Ovary (tissue), 9 donors: ENCODE data around the gene LPO. TPM values are rescaled to one million over a fixed set of nuclear protein-coding genes. Genes with fewer than 3 reads are reported as not detected.

Source experiments
- DNase-seq, 5 donors: peaks; one replicate each; pipeline ENCODE4 v3.0.0-alpha.2; 2019 to 2020
- H3K27ac ChIP-seq, 2 donors: fragments of 200-600 bp; one replicate each; pipeline versions ENCODE4 v1.5.1 to v1.8.0; 2019 to 2022
- H3K27me3 ChIP-seq: fragments of 200-600 bp; one replicate; pipeline ENCODE4 v1.8.0; 2022
- H3K36me3 ChIP-seq: fragments of 200-600 bp; sonication (generic); one replicate; pipeline ENCODE4 v1.5.1; 2019
- H3K4me1 ChIP-seq: one replicate; pipeline ENCODE4 v1.8.1; 2013; ENCODE audit warnings: mild to moderate bottlenecking, moderate library complexity; ENCODE audit not compliant: insufficient read depth
- H3K4me3 ChIP-seq: fragments of 200-600 bp; sonication (generic); one replicate; pipeline ENCODE4 v1.5.1; 2017
- H3K9me3 ChIP-seq, 2 donors: fragments of 200-600 bp in 1 of 2; sonication (generic) in 1 of 2; one replicate each; pipeline versions ENCODE4 v1.5.1 to v1.8.1; 2013 to 2019; ENCODE audit warnings: mild to moderate bottlenecking in 1 of 2, moderate library complexity in 1 of 2
- EP300 ChIP-seq: sonication (generic); formaldehyde crosslinking; IDR thresholded peaks from one replicate; pipeline ENCODE4 v1.6.1; 2017; ENCODE audit warnings: antibody characterized with exemption
- POLR2A ChIP-seq: fragments of 450-650 bp; IDR thresholded peaks from one replicate; pipeline ENCODE4 v1.6.1; 2017; ENCODE audit warnings: antibody characterized with exemption, mild to moderate bottlenecking, moderate library complexity
- WGBS, 3 donors: extraction: QIAGEN DNeasy Blood & Tissue Kit in 1 of 3; methylation state at CpG; one replicate each; pipeline versions ENCODE4 v1.1.5 to v1.1.7; 2013 to 2017; 5-methylcytosine and 5-hydroxymethylcytosine counted together
- intact Hi-C, 4 donors: fragments of 100-400 bp; cut with DNase I; formaldehyde crosslinking; loops; one replicate each; pipeline versions ENCODE4 v1.11.0 to v1.15.1; 2022 to 2023
- polyA plus RNA-seq, 2 donors: library from polyadenylated mRNA; stranded (reverse); fragments of 200-250 nt in 1 of 2; fragments of 350-450 nt in 1 of 2; fragmentation: Illumina TruSeq in 1 of 2; extraction: RNeasy Lipid Tissue Mini Kit (QIAGEN cat#74804) in 1 of 2; gene quantifications; one replicate each; pipeline ENCODE4 v1.2.3, GENCODE V29; 2013 to 2014
- total RNA-seq, 7 donors: library from RNA; depleted of rRNA in 2 of 7; stranded (reverse); fragments of >200 nt in 2 of 7; fragmentation: NEBNext Ultra II Directional in 3 of 7; extraction: Animal tissue kit (Norgen Biotek cat#: 25700) in 3 of 7; gene quantifications; one replicate each; pipeline versions ENCODE4 v1.1.0 to v1.2.4, GENCODE V29; 2016 to 2023
- TF ChIP-seq, protein P1 (sequence below), 3 donors: fragments of 450-650 bp in 2 of 3; fragments of 200-600 bp in 1 of 3; IDR thresholded peaks; one replicate each; pipeline versions ENCODE4 v1.5.1 to v1.8.0; 2016 to 2022; ENCODE audit warnings: antibody characterized with exemption in 3 of 3, mild to moderate bottlenecking in 1 of 3
- donor health status: DM: no; HTN: no; CAD: no; lungs with moderate emphysema.
- donor health status: DM: no; HTN: no; CAD: no.
- donor health status: Bipolar disorder and iron deficiency.
- donor health status: DM: yes; HTN: yes; CAD: no.
- donor health status: DM: no; HTN: no; CAD: no.
- donor health status: DM: yes; HTN: yes; CAD: no.

The LPO gene
- total and polyA plus RNA-seq, 9 donors: 0.32 to 1.6 TPM; not detected in 7

DNA sequence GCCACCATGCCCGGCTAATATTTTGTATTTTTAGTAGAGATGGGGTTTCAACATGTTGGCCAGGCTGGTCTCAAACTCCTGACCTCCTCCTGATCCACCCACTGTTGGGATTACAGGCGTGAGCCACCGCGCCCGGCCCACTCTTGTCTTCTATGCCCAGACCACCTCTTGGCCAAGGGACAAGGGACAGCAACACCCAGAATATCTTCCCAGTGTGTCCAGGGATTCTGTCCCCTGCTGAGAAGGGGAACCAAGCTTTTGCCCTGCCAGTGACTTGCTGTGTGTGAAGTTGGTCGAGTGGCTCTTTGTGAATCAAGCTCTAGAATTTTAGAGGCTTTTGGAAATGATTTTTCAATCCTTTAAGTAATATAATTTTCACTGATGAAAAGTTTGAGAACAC is 44.1 kb downstream of the LPO start:
- Histone ChIP-seq H3K27me3 (no peaks in the 10 kb centered on the region), H3K4me1 (no peaks in the 10 kb centered on the region), H3K27ac (no peak overlapping the region), H3K9me3 (no peaks in the 10 kb centered on the region), H3K36me3 (no peaks in the 10 kb centered on the region), H3K4me3 (no peak overlapping the region)
- TF ChIP-seq EP300 (no peak), POLR2A (no peak)
- TF ChIP-seq, protein P1, sequence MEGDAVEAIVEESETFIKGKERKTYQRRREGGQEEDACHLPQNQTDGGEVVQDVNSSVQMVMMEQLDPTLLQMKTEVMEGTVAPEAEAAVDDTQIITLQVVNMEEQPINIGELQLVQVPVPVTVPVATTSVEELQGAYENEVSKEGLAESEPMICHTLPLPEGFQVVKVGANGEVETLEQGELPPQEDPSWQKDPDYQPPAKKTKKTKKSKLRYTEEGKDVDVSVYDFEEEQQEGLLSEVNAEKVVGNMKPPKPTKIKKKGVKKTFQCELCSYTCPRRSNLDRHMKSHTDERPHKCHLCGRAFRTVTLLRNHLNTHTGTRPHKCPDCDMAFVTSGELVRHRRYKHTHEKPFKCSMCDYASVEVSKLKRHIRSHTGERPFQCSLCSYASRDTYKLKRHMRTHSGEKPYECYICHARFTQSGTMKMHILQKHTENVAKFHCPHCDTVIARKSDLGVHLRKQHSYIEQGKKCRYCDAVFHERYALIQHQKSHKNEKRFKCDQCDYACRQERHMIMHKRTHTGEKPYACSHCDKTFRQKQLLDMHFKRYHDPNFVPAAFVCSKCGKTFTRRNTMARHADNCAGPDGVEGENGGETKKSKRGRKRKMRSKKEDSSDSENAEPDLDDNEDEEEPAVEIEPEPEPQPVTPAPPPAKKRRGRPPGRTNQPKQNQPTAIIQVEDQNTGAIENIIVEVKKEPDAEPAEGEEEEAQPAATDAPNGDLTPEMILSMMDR (IDR thresholded peaks at IDR 0.05): no peak
- no peak for DNase-seq
- intact Hi-C loops: no loop called here
- 82 to 89% (median 88%) methylated on average over 6 of the region's 6 CpGs for WGBS, 3 donors

DNA sequence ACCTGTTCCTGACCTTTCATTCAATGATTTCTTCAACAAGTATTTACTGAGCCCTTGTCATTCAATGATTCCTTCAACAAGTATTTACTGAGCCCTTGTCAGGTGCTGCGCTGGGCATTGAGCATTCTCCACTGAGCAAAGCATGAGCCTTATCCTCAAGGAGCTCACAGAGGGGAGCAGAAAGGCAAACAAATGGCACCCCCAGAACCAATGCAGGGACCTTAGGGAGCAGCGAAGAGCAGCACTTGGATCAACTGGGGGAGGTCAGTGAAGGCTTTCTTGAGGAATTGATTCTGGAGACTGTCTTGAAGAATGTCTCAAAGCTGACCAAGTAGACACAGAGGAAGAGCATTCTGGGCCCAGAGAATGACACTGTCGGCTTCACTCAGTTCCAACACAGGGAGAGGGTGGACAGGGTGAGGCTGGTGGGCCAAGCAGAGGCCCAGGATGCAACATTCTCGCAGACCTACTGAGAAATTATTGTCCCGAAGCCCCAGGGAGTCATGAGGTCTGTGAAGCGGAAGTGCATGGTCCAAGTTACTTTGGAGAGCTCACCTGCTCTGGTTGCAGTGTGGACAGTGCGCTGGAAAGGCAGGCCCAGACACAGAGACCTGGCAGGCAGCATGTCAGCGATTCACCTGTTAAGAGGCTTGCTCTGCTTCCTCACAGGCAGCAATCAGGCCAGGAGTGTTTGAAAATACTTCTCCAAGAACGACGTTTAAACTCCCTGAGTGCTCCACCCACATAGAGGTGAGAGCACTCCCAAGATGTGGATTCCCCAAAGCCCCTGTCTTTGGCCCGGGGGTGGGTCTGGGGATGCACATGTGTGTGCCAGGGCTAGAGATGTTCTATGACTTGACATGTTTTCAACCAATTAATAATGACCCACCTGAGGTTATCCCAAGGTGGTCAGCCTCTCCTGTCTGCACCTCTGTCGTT is 45.6 kb downstream of the LPO start:
- no peaks in the 10 kb centered on the region for H3K9me3 ChIP-seq
- H3K27ac ChIP-seq: no peak overlapping the region
- no peak for DNase-seq
- intact Hi-C loops: no loop called here
- H3K36me3 ChIP-seq: no peaks in the 10 kb centered on the region
- H3K4me1 ChIP-seq: no peaks in the 10 kb centered on the region
- WGBS, 3 donors: 70 to 75% (median 72%) methylated on average over 12 of the region's 12 CpGs
- H3K27me3 ChIP-seq: no peaks in the 10 kb centered on the region
- H3K4me3 ChIP-seq: no peak overlapping the region
- TF ChIP-seq, protein P1 (IDR thresholded peaks at IDR 0.05): no peak

DNA sequence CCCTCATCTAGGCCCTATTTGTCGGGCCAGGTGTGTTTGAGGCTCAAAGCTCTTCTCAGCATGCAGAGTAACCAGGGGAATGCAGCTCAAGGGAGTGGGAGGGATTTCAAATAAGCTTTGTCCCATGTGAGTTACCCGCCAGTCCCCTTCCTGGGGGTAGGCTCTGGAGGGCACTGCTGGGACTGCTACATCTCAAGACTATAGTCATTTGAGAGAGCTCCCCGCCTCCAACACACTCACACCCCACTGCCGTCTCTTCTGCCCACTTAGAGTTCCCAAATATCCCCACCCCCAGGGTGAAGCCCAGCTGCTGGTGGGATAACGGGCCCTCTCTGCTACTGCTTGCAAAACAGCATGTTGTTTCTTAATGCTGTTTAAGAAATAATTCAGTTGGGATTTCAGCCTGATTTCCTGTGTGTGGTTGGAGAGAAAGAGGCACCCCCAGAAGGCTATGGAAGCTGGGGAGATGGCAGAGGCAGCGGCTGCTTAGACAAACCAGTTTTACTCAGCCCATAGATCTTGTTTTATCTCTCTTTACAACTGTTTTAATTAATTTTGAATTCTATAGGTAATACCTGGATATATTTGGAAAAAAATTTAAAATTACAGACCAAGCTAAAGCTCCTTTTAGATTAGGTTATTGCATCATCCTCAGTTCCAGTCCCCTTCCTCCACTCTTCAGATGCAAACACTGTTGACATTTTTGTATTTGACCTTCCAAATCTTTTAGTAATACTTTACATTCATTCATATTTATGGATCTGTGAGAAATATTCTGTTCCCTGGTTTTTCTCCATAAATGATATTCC is 46.4 kb downstream of the LPO start:
- intact Hi-C loops: no loop called here
- Histone ChIP-seq H3K27ac (no peak overlapping the region), H3K27me3 (no peaks in the 10 kb centered on the region), H3K4me3 (no peak overlapping the region), H3K36me3 (no peaks in the 10 kb centered on the region), H3K9me3 (no peaks in the 10 kb centered on the region), H3K4me1 (no peaks in the 10 kb centered on the region)
- TF ChIP-seq POLR2A (no peak), EP300 (no peak)
- TF ChIP-seq, protein P1 (IDR thresholded peaks at IDR 0.05): no peak
- 32 to 42% (median 41%) methylated on average over 6 of the region's 6 CpGs for WGBS, 3 donors
- no peak for DNase-seq

DNA sequence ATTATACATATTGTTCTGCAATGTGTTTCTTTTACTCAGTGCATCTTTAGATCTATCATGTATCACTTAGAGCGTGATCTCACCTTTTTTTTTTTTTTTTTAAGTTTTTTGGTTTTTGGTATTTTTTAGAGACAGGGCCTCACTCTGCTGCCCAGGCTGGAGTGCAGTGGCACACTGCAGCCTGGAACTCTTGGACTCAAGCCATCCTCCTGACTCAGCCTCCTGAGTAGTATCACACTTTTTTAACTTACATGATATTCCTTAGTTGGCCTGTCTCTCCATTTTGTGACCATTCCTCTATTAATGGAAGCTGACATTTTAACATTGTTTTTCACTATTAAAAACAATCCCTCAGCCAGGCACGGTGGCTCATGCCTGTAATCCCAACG is 47.0 kb downstream of the LPO start:
- WGBS, 3 donors: 81 to 91% (median 86%) methylated on average over 3 of the region's 3 CpGs
- no peak for DNase-seq
- no peaks in the 10 kb centered on the region for H3K4me1 ChIP-seq
- TF ChIP-seq, protein P1 (IDR thresholded peaks at IDR 0.05): no peak
- TF ChIP-seq POLR2A: no peak
- no peak for TF ChIP-seq EP300
- H3K27me3 ChIP-seq: no peaks in the 10 kb centered on the region
- H3K4me3 ChIP-seq: no peak overlapping the region
- no peaks in the 10 kb centered on the region for H3K36me3 ChIP-seq
- no peak overlapping the region for H3K27ac ChIP-seq
- no peaks in the 10 kb centered on the region for H3K9me3 ChIP-seq
- intact Hi-C loops: no loop called here
